OCI-LY7 (cell line): ENCODE measurements around the gene ACTL8.

Experiments
- EZH2phosphoT487 ChIP-seq: fragments of 200-600 bp; sonication (generic); IDR thresholded peaks from 2 replicates; pipeline ENCODE4 v1.6.1; 2018; ENCODE audit warnings: low read depth, borderline replicate concordance, mild to moderate bottlenecking, mixed run types, antibody characterized with exemption, low read length, moderate library complexity, mixed read lengths
- TF ChIP-seq, protein P1 (sequence below): fragments of 200-600 bp; sonication (generic); conservative IDR thresholded peaks from 2 replicates; pipeline ENCODE4 v1.5.1; 2014; ENCODE audit warnings: mild to moderate bottlenecking, antibody characterized with exemption, low read length, moderate library complexity, mixed read lengths

DNA sequence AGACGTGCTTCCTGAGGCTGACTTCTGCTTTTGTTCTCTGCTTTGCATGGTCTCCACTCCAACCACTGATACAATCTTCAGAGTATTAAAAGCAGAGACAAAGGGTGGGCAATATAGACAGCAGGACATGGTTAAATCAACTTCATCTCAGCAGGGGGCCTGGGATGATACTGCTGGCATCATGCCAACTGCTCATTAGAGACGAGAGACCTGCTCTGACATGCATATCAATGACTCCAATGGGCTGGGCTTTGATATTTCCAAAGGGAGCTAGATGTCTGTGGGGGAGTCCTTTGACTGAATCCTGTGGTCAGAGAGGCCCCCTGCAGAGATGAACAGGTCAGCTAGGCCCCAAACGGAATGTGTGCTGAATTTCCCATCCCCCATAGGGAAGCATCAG lies 106.6 kb downstream of the ACTL8 start:
- TF ChIP-seq, protein P1, sequence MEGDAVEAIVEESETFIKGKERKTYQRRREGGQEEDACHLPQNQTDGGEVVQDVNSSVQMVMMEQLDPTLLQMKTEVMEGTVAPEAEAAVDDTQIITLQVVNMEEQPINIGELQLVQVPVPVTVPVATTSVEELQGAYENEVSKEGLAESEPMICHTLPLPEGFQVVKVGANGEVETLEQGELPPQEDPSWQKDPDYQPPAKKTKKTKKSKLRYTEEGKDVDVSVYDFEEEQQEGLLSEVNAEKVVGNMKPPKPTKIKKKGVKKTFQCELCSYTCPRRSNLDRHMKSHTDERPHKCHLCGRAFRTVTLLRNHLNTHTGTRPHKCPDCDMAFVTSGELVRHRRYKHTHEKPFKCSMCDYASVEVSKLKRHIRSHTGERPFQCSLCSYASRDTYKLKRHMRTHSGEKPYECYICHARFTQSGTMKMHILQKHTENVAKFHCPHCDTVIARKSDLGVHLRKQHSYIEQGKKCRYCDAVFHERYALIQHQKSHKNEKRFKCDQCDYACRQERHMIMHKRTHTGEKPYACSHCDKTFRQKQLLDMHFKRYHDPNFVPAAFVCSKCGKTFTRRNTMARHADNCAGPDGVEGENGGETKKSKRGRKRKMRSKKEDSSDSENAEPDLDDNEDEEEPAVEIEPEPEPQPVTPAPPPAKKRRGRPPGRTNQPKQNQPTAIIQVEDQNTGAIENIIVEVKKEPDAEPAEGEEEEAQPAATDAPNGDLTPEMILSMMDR: no peak
- no peak for TF ChIP-seq EZH2phosphoT487
